GM19395 (cell line): Measurements from ENCODE around the gene RBM20.
"Not testable (repeated sequence)": the region's sequence is repeated elsewhere in the genome, so short reads cannot be mapped to it uniquely, and the experiment has no call there.

Experiments used
- ATAC-seq: cut with Tn5 transposase; IDR thresholded peaks from one replicate; pipeline ENCODE4 v1.9.1; 2021; ENCODE audit warnings: mild to moderate bottlenecking, moderate library complexity; ENCODE audit not compliant: unreplicated experiment

RBM20 gene

DNA sequence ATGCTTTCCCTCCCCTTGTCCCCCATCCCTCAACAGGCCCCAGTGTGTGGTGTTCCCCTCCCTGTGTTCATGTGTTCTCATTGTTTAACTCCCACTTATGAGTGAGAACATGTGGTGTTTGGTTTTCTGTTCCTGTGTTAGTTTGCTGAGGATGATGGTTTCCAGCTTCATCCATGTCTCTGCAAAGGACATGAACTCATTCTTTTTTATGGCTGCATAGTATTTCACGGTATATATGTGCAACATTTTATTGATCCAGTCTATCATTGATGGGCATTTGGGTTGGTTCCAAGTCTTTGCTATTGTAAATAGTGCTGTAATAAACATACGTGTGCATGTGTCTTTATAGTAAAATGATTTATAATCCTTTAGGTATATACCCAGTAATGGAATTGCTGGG, 83.6 kb downstream of the RBM20 start:
- not testable (repeated sequence) for ATAC-seq

DNA sequence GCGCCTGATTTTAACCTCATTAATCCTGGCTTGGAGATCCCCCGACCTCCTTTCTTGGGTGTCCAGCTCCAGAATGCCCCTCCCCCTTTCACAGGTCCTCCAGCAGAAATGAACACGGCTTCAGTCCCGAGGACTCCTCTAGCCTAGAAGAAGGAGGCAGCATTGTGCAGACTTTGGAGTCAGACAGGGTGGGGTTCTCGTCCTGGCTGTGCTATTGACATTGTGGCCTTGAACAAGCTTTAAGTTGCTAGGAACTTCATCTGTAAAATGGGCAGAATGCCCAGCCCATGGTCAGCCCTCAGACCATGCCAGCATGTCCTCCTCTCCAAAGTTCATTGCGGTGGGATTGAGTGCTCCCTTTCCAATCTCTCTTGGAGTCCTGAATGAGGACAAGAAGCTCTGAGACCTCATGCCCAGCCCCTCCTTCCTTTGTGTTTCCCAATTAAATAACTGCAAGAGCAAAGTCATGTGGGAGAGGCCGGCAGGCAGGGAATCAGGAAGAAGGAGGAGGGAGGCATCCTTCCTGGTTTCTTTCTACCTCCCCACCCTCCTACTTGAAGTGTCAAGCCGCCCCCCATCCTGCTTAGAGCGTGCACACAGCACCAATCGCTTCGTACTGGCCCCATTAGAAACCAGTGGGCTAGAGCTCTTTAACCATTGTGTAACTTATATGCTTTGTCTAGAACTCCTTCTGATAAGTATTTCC, 86.4 kb downstream of the RBM20 start:
- ATAC-seq, result no peak

DNA sequence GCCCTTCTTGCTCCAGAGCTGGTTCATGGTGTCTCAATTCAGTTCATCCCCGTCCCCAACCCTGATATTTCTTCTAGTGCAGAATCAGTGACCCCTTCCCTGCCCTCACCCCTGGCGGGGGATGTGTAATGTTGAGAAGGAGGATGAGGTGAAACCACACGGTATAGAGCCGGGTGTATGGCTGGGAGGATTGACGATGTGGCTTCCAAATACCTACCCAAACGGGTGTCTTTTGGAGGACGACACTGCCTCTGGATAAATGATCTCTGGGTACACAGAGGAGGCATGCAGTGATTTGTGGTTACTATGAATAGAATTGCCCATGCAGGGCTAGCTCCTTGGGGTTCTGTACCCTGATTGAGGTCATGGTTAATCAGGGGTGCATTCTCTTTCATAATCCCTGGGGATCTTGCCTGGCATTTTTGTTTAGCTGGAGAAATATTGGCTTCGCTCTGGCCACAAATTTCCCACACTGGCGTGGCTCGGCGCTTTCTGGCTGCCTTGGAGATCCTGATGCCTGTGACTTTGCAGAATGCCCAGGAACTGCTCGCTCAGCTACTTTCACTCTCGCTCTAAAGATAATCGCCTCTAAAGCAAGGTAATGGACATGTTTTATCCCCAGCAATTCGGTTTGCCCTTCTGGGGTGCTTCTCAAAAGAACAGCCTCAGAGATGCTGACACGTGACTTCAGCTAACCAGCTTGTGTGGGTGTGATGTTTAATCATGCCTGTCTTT, 89.2 kb downstream of the RBM20 start:
- no peak for ATAC-seq

DNA sequence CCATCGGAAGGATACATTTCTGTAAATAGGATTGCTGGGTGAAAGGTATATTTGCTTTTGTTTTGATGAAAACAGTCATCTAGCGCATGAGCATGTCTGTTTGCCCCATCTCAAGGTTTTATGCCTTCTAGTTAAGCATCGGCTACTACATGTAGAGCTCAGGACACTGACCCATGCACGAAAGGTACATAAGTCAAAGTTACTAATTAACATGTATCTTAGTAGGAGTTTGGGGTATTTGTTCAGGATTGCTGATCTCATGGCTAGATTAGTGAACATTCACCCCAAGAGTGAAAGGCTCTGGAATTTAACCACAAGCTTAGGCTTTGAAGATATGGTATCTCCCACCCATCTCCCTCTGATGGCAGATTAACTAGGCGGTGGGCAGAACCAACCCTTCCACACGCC, 91.5 kb downstream of the RBM20 start:
- no peak for ATAC-seq

DNA sequence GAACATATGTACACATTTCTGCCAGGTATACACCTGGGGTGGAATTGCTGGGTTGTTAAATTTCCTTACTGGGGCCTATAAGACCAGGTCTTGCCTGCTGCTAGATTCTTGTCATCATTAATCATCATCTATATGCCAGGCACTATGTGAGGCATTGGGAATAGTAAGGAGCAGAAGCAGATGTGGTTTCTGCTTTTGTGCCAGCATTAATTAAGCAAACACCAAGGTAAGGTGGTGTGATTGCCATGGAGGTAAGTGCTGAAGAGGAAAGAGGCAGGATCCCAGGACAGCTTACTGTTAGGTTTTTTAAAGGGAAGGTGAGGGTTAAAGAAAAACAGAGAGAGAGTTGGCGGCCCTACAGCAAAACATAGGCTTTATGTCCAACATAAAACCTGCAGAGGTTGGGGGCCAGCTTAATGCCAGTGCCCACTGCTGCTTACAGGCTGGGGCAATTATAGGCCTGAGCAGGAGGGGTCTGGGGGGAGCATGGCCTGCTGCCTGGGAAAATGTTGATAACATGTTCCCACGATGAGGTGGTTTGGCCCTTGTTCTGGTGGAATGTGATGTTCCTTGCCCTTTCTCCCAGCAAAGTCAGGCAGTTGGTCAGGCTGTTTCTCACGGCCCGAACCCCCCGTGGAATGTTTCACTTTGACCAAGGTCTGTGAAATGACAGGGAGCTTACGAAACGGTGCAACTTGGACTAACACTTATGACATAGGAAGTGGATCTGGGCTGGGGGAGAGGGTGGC, 93.9 kb downstream of the RBM20 start:
- ATAC-seq, result no peak

DNA sequence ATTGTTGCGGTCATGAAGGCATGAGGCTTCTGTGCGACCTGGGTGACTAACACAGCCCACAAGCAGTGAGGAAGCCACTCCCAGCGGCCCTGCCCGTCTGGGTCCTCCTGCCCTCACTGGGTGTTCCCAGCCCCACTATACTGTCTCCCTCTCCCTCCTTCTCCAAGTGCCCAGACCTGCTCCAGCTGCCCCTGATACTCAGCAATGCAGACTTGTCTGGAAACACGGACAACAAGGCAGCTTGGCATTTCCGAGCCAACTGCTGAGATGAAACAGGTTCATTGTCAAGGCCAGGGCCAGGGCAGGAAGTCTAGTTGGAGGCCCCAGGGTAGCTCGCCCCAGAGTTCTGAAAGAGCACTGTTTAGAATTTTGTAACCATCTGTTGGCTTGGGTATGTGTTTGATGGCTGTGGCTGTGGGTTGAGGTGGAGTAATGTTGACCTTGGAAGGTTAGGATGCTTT, 95.7 kb downstream of the RBM20 start:
- no peak for ATAC-seq

DNA sequence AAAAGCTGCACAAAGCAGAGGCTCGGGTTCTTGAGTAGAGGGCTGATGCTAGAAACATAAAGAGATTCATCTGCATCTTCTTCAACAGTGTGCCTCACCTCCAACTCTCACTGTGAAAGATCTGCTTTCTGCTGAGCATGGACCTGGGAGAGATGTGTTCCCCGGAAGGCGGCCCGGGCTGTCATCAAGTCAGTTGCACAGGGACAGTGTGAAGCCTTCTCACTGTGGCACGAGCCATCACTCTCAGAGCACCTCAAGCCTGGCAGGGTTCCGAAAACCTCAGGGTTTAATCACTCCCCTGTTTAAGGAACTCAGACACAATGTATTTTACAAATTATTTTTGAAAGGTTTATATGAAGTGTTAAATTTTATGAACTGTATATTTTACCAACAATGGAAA, 98.7 kb downstream of the RBM20 start:
- ATAC-seq, result no peak

DNA sequence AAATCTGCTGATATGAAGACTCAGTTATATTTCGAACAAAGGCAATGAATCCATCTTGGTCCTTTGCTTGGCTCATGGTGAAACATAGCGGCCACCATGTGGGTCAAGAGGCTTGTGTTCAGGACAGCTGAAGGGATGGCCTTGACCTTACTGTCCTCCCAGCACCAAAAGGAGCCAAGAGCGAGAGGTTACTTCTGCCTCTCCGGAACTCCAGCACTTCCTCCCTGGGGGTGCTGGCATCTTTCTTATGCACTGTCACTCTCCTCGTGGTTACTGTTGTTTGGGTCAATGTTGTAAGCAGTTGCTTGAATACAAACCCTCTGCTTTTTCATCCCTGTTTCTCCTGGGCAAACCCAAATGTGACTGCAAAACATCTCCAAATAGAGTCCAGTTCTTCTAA, 100.6 kb downstream of the RBM20 start:
- ATAC-seq, result no peak

DNA sequence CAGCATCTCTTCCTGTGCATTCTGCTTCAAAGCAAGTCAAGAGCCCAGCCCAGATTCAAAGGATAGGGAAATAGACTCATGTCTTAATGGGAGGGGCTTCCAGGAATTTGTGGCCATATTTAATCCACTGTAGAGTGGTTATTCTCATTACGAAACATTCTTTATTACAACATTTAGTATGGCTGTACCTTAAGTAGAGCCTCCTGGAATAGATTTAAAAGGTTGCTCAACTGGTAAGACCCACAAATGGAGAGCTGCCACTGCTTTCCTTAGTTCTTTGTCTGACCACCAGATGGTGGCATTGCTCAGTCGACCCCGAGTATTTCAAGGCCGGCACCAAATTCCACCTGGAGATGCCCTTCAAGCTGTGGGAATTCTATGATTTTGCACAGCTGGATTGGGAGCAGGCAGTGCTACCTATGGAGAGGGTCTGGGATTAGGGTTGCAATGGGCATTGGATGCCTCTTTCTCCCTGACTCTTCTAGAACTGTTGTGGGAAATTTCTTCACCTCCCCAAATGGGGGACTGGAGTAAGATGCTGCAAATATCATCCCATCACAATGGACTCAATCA, 102.2 kb downstream of the RBM20 start:
- peak; percentile 50 for ATAC-seq

DNA sequence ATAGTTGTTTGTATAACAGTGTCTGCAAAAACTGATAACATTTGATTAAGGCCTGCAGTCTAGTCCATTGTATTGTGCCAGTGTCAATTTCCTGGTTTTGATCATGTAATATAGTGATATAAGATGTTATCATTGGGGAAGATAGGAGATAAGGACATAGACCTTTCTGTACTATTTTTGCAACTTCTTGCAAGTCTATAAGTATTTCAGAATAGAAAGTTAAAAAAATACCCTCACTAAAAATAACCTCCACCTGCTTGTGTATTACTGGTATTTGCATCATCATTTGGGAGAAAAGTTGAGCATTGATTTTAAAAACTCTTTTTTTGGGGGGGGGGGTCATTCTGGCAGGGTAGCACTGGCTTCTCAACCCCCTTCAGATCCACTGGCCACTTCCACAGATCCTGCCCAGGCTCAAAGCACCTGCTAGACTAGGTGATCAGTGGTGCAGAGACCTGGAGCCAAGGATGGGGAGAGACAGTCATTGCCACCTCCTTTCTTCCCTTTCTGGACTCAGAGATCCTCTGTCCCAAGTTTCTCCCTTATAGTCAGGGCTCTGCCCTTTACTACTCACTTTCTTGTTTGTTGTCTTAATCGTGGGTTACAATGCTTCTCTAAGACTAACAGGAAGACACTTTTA, 103.0 kb downstream of the RBM20 start:
- ATAC-seq, result peak; percentile 16

DNA sequence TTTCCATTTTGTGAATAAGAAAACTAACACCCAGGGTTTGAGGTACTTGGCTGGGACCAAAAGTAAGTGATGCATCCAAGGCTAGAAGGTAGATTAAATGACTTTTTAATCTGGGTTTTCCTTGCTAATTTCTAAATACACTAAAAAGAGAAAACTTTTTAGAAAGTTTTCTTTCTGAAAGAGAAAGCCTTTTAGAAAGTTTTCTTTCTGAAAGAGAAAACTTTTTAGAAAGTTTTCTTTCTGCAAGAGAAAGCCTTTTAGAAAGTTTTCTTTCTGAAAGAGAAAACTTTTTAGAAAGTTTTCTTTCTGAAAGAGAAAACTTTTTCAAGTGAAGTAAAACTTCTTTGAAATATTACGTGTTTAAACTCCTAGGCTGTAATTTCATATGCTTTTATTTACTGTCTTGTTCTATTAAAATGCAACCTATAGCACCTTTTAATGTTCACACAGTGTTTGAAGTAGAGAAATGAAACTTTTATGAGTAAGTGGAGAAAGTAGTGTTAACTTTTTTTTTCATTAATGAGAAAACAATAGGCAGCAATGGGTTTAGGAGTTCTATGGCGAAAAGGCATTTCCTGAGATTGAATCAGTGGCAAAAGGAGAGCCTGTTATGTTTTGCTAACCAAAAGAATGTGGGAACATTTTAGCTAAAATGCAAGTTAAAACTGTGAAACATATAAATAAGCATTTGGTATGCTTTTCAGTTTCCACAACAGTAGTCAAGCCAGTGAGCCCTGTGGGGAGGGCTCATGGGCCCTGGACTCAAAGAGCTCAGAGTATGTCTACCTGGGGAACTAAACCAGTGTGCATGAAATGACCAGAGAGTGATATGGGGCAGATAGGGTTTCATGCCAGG, 103.7 kb downstream of the RBM20 start:
- peak; percentile 41 for ATAC-seq

DNA sequence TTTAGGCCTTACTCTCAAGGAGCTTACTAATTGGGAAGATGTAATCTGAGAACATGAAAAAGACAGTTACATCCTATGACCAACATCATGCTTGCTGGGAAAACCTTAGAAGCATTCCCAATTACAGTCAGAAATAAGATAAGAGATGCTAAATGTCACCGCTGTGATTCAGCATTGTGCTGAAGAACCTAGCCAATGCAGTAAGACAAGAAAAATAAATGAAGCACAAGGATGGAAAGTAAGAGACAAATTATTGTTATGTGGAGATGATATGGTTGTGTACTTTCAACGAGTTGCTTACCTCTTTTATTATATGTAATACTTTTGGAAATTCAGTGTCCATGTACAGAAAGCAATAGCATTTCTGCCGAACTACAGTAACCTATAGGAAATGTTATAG, 104.8 kb downstream of the RBM20 start:
- ATAC-seq, result no peak

DNA sequence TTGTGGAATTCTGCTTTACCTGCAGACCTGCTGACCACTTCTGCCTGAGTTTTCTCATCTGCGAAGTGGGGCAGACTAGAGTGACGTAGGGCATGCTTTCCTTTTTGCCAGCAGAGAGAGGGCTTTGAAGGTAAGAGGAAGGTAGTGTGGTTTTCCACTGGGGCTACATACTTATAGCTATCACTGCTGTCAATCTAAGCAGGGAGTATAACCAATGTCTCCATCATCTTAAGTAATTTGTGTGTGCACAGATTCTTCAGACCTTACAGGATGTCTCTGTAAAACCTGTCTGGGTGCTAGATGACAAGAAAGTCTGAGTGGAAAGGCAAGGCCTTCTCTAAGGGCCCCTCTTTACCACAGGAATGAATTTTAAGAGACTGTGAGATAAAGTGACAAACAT, 106.8 kb downstream of the RBM20 start:
- ATAC-seq, result no peak

DNA sequence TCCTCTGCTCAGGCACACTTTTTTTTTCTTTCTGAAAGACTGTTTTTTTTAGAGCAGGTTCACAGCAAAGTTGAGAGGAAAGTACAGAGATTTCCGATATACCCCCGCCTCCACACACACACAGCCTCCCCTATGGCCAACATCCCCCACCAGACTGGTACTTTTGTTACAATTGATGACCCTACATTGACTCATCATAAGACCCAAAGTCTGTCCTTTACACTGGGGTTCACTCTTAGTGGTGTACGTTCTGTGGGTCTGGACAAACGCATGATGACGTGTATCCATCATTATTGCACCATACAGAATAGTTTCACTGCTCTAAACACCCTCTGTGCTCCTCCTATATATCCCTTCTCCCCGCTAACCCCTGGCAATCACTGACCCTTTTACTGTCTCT, 107.7 kb downstream of the RBM20 start:
- no peak for ATAC-seq

DNA sequence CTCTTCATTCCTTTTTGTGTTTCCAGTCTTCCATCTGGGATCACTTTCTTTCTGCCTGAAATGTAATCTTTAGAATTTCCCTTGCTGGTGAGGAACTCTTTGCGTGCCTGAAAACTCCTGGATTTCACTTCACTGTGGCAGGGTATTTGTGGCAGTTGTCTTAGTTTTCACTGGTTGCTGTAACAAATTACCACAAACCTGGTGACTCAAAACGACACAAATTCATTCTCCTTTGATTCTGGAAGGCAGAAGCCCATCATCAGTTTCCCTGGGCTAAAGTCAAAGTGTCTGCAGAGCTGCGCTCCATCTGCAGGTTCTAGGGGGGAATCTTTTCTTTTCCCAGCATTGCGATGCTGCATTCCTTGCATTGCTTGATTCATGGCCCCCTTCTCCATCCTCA, 109.3 kb downstream of the RBM20 start:
- ATAC-seq, result no peak

DNA sequence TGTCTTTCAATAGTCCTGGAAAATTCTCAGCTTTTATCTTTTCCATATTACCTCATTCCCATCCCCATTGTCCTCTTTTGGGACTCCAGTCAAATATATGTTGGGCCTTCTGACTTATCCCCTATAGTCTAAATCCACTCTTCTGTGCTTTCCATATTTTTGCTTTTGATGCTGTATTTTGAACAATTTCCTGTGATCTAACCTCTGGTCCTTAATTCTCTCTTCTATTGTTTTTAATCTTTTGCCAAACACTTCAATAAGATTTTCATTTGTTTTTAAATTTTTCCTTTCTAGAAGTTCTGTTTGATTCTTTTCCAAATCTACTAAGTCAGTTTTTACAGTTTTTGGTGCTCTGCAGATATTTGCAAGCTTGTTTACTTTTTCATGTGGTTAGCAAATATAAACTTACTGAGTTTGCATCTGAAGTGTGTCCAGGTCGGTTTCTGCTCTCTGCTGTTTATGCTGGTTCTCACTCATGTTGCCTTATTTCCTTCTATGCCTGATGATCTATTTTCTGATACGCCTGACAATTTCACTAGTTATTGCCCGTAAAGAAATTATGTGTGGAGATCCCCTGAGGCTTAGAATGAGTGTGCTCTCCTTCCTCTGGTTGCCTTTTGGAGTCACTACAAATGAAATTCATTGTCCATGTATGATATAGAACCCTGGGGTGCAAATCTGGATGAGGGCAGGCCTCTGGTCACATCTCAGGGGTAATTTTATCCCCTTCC, 110.4 kb downstream of the RBM20 start:
- ATAC-seq, result no peak

DNA sequence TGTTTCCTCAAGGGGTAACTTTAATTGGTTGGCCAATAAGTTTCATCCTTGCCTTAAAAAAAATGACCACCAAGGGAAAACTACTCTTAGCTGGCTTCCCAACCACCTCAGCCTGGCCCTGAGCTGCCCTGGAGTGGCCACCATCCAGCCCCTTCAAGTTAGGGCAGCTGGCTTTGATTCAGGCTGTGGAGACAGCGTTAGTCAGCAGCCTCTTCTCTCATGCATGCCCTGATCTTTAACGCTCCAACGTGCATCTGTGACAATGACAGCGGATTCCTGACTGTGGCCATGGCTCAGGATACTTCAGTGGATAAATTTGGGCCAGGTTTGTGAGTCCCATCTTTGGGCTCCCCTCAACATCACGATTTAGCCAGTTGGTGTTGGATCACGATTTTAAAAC, 111.6 kb downstream of the RBM20 start:
- ATAC-seq, result no peak

DNA sequence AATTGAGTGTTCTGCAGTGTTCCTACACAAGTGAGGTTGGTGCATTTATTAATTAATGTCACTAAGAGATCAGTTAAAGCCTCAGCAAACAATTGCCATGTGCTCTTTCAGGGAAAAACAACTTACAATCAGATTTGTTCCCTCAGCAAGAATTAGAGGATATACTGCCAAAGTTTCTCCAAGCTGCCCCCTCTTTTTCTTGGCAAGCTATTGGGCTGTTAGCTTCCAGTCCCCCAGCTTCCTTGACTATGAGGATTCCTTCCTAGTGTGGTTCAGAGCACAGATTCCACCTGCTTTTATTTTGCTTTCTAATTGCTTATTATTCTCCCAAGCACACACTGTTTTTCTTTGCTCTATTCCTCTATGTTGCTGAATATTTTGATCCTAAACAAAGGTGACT, 112.7 kb downstream of the RBM20 start:
- no peak for ATAC-seq

DNA sequence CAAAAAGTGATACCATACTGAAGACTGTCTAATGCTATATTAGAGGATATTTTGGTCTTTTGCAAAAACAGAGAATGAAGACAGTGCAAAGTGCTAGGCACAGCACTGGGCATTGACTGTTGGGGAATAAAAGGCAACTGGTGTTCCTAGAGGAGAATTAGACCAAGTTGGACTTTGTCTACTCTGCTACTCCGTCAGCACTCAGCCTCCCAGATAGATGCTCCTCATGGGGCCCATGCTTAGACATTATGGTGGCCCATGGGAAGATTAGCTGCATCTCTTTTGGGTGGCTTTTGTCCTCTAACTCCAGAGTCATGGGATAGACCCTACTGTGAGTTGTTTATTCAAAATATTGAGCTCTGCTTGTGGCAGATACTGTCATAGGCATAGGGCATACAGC, 113.5 kb downstream of the RBM20 start:
- no peak for ATAC-seq
